ENCODE data around the gene PHF2.

PHF2 gene

DNA sequence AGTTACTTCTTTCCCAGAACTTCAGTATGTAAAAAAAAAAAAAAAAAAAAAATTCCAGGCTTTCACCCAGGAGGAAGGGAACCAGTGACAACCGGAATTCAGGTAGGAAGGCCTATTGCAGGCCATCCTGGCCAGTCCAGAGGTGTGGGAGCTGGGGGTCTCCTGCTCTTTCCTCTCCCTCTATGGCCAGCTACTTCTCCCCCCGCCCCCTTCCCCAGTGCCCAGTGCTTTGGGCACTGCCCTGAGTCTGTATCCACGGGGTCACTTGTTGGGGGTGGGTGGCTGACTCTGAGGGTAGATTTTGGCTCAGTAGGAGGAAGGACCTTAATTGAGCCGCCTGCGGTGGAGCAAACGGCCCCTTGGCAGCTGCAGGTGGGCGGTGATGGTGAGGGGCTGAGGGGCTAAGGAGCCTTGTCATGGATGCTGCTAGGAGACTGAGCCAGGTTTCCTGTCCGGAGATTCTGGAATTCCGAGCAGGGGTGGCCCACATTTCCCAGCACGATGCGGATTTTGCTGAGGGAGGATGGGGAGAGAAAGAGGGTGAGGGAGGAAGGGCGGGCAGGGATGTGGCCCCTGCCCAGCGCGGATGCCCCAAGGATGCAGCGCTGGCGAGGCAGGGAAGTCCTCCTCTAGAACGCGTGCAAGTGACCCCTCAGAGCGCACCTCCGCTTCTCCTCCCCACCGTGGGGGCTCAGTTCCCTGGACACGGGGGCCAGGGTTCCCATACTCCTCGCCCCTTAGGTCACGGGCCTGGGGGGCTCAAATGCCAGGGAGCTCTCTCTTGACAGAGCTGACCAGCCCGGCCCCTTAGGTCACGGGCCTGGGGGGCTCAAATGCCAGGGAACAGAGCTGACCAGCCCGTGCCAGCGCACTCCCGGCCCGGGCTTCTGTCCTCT, 1.2 kb upstream of the PHF2 start:
- no peak overlapping the region for H3K4ac ChIP-seq (ENCODE audit: low read length)
- peak overlapping the region; percentile 94 for H2AFZ ChIP-seq (ENCODE audit: low read length)
- H2AK5ac ChIP-seq (ENCODE audit: low read depth, low read length): peak overlapping the region; percentile 93
- peak overlapping the region; percentile 30 for H2BK12ac ChIP-seq (ENCODE audit: low read length)
- peak overlapping the region; percentile 96 for H3K18ac ChIP-seq (ENCODE audit: low read length)
- peak overlapping the region; percentile 75 for H3K23ac ChIP-seq (ENCODE audit: low read depth, low read length, poor library complexity)
- peak overlapping the region; percentile 95 for H3K4me2 ChIP-seq (ENCODE audit: insufficient read depth, low read length, poor library complexity, severe bottlenecking)
- H4K8ac ChIP-seq (ENCODE audit: low read depth, low read length): no peak overlapping the region
- H3K14ac ChIP-seq (ENCODE audit: low read length): peak overlapping the region; percentile 94
- H2BK120ac ChIP-seq (ENCODE audit: low read depth, low read length): peak overlapping the region; percentile 68
- H3K79me1 ChIP-seq (ENCODE audit: low read depth, low read length): peaks cover 17% of the 10 kb centered on the region
- H3K4me1 ChIP-seq (ENCODE audit: control insufficient read depth in 2 of 2, insufficient read depth in 1 of 2, low read depth in 1 of 2, low read length in 2 of 2): peaks cover 10 to 11% of the 10 kb centered on the region in 2 donors
- no peak overlapping the region for H3K27ac ChIP-seq (replicated peaks; ENCODE audit: low read length)
- H3K27me3 ChIP-seq (ENCODE audit: control insufficient read depth in 3 of 3, insufficient read depth in 3 of 3, low read depth in 1 of 3, low read length in 3 of 3): no peaks in the 10 kb centered on the region
- H2BK5ac ChIP-seq (ENCODE audit: low read length): peak overlapping the region; percentile 62
- H3K9ac ChIP-seq (ENCODE audit: low read depth, low read length, poor library complexity): peak overlapping the region; percentile 89
- H4K91ac ChIP-seq (ENCODE audit: low read depth, low read length, poor library complexity): peak overlapping the region; percentile 96
- no CpG with 5 or more reads among the region's 30 CpGs for WGBS, 2 donors (ENCODE audit: extremely low coverage in 2 of 2, insufficient read length in 2 of 2, insufficient replicate concordance in 1 of 2)
- H3K4me3 ChIP-seq (ENCODE audit: low read length in 2 of 2): peak overlapping the region; percentile 88 to 93
- H3K36me3 ChIP-seq (replicated peaks in 1 of 2; ENCODE audit: control insufficient read depth in 2 of 2, insufficient read depth in 2 of 2, low read length in 2 of 2): peaks cover 0 to 2% of the 10 kb centered on the region in 2 donors
- no peak for DNase-seq (ENCODE audit: low spot score)
- H3K9me3 ChIP-seq (replicated peaks in 1 of 2; ENCODE audit: control insufficient read depth in 2 of 2, insufficient read depth in 1 of 2, low read depth in 1 of 2, low read length in 2 of 2): peaks cover 0 to 19% of the 10 kb centered on the region in 2 donors
- peak overlapping the region; percentile 54 for H2BK15ac ChIP-seq (ENCODE audit: low read length)

DNA sequence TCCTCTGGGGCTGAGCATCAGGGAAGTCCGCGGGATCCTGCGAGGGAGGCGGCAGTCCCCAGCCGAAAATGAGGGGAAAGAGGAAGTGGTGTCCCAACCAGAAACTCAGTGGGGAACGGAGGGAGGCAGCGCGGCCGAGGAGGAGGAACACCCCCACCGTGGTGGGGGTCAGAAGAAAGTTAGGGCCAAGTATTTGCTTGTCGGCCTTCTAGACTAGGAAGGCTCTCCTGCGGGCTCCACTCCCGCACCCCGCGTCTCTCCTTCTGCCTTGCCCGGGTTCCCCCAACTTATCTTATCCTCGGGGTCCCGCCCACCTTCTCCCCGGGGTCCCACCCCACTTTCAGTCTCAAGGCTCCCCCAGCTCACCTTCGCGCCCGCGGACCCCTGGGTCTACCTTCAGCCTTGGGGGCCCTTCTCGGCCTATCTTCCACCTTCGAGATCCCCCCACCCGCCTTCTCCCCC, 557 bp upstream of the PHF2 start:
- Histone ChIP-seq H3K4ac (ENCODE audit: low read length) (no peak overlapping the region), H3K23ac (ENCODE audit: low read depth, low read length, poor library complexity) (peak overlapping the region; percentile 75), H2BK12ac (ENCODE audit: low read length) (no peak overlapping the region), H3K14ac (ENCODE audit: low read length) (peak overlapping the region; percentile 94), H3K9me3 (replicated peaks in 1 of 2; ENCODE audit: control insufficient read depth in 2 of 2, insufficient read depth in 1 of 2, low read depth in 1 of 2, low read length in 2 of 2) (peaks cover 0 to 13% of the 10 kb centered on the region in 2 donors), H3K27ac (replicated peaks; ENCODE audit: low read length) (no peak overlapping the region), H3K18ac (ENCODE audit: low read length) (peak overlapping the region; percentile 96), H3K79me1 (ENCODE audit: low read depth, low read length) (peaks cover 18% of the 10 kb centered on the region), H4K91ac (ENCODE audit: low read depth, low read length, poor library complexity) (no peak overlapping the region), H3K4me2 (ENCODE audit: insufficient read depth, low read length, poor library complexity, severe bottlenecking) (peak overlapping the region; percentile 95), H2BK120ac (ENCODE audit: low read depth, low read length) (peak overlapping the region; percentile 68), H3K4me3 (ENCODE audit: low read length in 2 of 2) (peak overlapping the region; percentile 88 to 93), H2BK5ac (ENCODE audit: low read length) (peak overlapping the region; percentile 62), H3K9ac (ENCODE audit: low read depth, low read length, poor library complexity) (peak overlapping the region; percentile 89), H3K4me1 (ENCODE audit: control insufficient read depth in 2 of 2, insufficient read depth in 1 of 2, low read depth in 1 of 2, low read length in 2 of 2) (peaks cover 11 to 12% of the 10 kb centered on the region in 2 donors), H2BK15ac (ENCODE audit: low read length) (no peak overlapping the region), H2AFZ (ENCODE audit: low read length) (peak overlapping the region; percentile 94), H3K27me3 (ENCODE audit: control insufficient read depth in 3 of 3, insufficient read depth in 3 of 3, low read depth in 1 of 3, low read length in 3 of 3) (no peaks in the 10 kb centered on the region), H3K36me3 (replicated peaks in 1 of 2; ENCODE audit: control insufficient read depth in 2 of 2, insufficient read depth in 2 of 2, low read length in 2 of 2) (peaks cover 0 to 2% of the 10 kb centered on the region in 2 donors), H2AK5ac (ENCODE audit: low read depth, low read length) (peak overlapping the region; percentile 93), H4K8ac (ENCODE audit: low read depth, low read length) (no peak overlapping the region)
- DNase-seq (ENCODE audit: low spot score): peak; percentile 6
- no CpG with 5 or more reads among the region's 26 CpGs for WGBS, 2 donors (ENCODE audit: extremely low coverage in 2 of 2, insufficient read length in 2 of 2, insufficient replicate concordance in 1 of 2)

DNA sequence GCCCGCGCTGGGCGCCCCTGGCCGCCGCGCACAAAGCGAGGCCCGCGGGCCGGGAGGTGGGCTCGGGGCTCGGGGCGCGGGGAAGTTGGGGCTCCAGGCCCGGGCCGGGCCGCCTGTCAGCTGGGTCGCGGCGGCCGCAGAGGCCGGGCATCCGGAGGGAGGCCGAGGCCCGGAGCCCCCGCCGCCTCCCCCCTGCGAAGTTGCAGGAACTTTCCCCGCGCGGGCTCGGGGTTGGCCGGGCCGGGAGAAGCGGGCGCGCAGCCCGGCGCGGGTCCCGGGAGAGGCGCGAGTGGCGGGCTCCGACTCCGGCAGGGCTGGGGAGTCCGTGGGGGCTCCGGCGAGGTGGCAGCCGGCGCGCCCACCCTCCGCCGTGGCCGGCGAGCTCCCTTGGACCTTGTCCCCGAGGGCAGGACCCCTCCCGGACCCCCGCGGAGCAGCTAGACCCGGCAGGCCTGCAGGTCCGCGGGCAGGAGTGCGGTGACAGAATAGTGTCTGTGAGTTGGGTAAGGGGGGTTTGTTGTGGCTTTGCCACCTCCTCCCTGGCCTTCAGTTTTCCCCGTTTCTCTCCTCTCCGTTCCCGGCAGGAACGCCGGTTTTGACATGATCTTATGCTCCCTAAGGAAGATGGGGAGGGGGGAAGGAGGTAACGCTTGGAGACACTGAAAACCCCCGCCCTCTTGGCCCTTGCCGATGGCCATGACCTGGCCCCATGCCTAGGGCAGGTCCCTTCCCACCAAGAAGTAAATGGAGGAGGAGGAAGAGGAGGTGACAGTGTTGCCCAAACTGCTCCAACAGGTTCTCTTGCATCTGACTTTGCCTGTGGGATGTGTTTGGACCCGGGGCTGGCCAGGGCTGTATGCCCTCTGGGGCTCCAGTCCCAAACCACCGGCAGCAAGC, 942 bp downstream of the PHF2 start:
- WGBS, 2 donors (ENCODE audit: extremely low coverage in 2 of 2, insufficient read length in 2 of 2, insufficient replicate concordance in 1 of 2): no CpG with 5 or more reads among the region's 74 CpGs
- H2BK12ac ChIP-seq (ENCODE audit: low read length): no peak overlapping the region
- no peak overlapping the region for H2BK15ac ChIP-seq (ENCODE audit: low read length)
- peaks cover 11 to 14% of the 10 kb centered on the region in 2 donors for H3K4me1 ChIP-seq (ENCODE audit: control insufficient read depth in 2 of 2, insufficient read depth in 1 of 2, low read depth in 1 of 2, low read length in 2 of 2)
- peak overlapping the region; percentile 89 for H3K18ac ChIP-seq (ENCODE audit: low read length)
- peak overlapping the region; percentile 8 for H2BK5ac ChIP-seq (ENCODE audit: low read length)
- no peak overlapping the region for H3K27ac ChIP-seq (replicated peaks; ENCODE audit: low read length)
- peak overlapping the region; percentile 10 for H3K23ac ChIP-seq (ENCODE audit: low read depth, low read length, poor library complexity)
- H3K14ac ChIP-seq (ENCODE audit: low read length): peak overlapping the region; percentile 43
- peaks cover 0 to 3% of the 10 kb centered on the region in 2 donors for H3K9me3 ChIP-seq (replicated peaks in 1 of 2; ENCODE audit: control insufficient read depth in 2 of 2, insufficient read depth in 1 of 2, low read depth in 1 of 2, low read length in 2 of 2)
- H2AFZ ChIP-seq (ENCODE audit: low read length): peak overlapping the region; percentile 84
- peaks cover 24% of the 10 kb centered on the region for H3K79me1 ChIP-seq (ENCODE audit: low read depth, low read length)
- H2BK120ac ChIP-seq (ENCODE audit: low read depth, low read length): no peak overlapping the region
- no peak overlapping the region for H4K8ac ChIP-seq (ENCODE audit: low read depth, low read length)
- H3K36me3 ChIP-seq (replicated peaks in 1 of 2; ENCODE audit: control insufficient read depth in 2 of 2, insufficient read depth in 2 of 2, low read length in 2 of 2): peaks cover 0 to 2% of the 10 kb centered on the region in 2 donors
- H3K4me3 ChIP-seq (ENCODE audit: low read length in 2 of 2): peak overlapping the region; percentile 88 to 93
- no peak overlapping the region for H4K91ac ChIP-seq (ENCODE audit: low read depth, low read length, poor library complexity)
- H3K4ac ChIP-seq (ENCODE audit: low read length): no peak overlapping the region
- peak overlapping the region; percentile 61 for H2AK5ac ChIP-seq (ENCODE audit: low read depth, low read length)
- DNase-seq (ENCODE audit: low spot score): peak; percentile 20
- H3K9ac ChIP-seq (ENCODE audit: low read depth, low read length, poor library complexity): peak overlapping the region; percentile 99
- H3K27me3 ChIP-seq (ENCODE audit: control insufficient read depth in 3 of 3, insufficient read depth in 3 of 3, low read depth in 1 of 3, low read length in 3 of 3): no peaks in the 10 kb centered on the region
- peak overlapping the region; percentile 65 for H3K4me2 ChIP-seq (ENCODE audit: insufficient read depth, low read length, poor library complexity, severe bottlenecking)
